GM21717 (cell line): ENCODE measurements around the gene CARMIL1.

Source experiments
- ATAC-seq: cut with Tn5 transposase; IDR thresholded peaks from one replicate; pipeline ENCODE4 v1.9.1; 2021; ENCODE audit warnings: mild to moderate bottlenecking, moderate library complexity; ENCODE audit not compliant: unreplicated experiment

The CARMIL1 gene

DNA sequence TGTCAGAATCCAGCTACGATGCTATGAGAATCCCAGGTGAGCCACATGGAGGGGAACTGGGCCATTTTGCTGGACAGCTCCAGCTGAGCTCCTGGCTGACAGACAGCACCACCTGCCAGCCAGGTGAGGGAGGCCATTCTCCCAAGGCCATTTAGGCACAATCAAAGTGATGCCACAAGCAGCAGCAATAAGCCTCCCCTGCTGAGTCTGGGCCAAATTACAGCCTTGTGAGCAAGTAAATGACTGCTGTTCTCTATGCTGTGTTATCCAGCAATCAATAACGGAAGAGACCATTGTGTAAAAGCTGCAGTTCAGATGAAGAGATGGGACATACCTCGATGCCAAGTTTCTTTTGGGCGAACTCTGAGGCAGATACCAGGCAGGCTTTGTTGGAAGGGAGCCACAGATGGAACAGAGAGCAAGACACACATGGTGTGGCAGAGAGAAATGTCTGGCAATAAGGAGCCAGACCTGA lies 358.8 kb downstream of the CARMIL1 start:
- no peak for ATAC-seq

DNA sequence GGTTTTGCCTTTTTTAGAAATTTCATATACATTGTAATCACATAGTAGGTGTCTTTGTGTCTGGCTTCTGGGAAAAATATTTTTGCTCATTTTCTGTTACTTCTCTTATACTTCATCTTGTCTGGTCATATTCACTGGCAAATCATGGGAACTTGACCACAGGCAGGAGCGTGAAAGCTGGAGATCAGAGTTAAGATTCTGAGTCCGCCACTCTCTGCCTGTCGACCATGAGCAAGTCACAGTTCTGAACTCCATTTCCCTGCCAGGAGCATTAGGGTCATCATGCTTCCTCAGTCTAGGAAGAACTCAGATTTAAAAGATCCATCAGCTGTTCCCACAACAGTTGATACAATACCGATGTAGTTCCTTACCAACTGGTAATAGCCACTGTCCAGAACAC lies 360.5 kb downstream of the CARMIL1 start:
- ATAC-seq: no peak

DNA sequence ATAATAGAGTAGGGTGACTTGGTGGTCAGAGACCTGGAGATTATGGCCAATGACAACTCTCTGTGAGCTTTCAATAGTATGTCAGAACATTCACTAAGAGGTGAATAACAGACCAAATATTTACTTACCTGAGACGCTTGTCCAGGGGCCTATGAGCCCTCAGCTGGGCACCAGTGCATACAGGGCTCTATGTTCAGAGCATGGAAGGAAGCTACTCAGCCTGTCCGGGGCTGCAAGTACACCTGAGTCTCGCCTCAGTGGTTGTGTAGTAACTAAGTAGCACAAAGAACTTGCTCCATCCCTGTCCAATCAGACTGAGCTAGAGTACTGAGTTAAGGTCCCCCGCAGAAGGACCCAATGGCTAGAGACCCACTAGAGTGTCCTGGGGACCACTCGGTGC lies 361.3 kb downstream of the CARMIL1 start:
- ATAC-seq: no peak

DNA sequence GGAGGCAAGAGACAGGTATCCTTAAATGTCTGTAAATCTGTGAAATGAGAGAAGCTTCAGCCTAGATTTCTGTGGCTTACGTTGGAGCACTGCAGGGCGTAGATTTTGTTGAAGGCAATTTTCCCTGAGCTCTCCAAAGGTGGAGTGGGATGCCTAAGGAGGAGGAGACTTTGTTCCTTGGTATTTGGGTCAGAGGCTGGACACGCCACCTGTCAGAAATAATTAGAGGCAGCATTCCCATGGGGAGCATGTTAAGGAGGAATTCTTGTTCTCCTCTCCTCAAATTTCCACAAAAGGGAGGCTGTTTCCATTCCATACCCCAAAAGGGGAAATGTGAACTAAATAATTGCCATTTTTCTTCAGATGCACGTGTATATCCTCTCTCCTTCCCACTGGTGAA lies 361.7 kb downstream of the CARMIL1 start:
- ATAC-seq: no peak

DNA sequence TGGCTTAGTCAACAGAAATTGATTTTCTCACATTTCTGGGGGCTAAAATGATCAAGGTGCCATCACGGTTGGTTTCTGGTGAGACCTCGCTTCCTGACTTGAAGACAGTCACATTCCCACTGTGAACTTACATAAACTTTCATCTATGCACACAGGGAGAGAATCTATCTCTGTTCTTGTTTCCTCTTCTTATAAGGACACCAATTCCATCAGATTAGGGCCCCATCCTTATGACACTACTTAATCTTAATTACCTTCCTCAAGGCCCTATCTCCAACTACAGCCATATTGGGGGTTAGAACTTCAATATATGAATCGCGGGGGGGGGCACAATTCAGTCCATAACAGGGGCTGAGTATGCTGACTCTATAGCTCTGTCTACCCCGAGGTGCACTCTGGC lies 362.2 kb downstream of the CARMIL1 start:
- ATAC-seq: no peak

DNA sequence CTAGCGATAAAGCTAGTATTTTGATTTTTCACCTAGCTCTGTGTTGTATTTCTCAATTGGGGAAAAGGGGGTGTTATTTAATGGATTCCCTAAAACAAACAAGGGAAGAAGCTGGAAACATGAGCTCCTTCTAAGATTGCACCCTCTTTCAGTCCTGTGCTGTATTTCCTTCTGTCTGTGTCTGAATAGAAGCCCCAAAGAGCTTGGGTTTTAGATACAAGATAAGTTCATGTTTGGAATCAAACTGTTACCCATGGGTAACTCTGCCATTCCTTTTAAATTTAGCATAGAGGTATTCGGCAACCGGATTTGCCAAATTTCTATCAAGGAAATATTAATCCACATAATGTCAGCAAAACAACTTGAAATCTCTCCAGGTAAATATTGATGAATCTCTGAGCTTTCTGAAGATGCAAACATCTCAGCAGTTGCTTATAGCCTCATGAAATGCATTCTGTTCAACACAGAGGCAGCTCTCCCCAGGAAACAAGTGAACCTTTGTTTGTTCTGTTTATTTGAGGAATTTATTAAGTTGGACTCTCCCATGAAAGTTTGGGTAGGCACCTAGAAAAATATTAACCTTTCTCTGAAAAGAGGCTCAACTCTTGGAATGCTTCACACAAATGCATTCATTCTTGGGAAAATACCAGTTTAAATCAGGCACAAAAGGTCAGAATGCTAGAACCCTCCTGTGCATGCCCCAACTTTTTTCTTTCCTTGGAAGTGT lies 362.9 kb downstream of the CARMIL1 start:
- ATAC-seq: no peak

DNA sequence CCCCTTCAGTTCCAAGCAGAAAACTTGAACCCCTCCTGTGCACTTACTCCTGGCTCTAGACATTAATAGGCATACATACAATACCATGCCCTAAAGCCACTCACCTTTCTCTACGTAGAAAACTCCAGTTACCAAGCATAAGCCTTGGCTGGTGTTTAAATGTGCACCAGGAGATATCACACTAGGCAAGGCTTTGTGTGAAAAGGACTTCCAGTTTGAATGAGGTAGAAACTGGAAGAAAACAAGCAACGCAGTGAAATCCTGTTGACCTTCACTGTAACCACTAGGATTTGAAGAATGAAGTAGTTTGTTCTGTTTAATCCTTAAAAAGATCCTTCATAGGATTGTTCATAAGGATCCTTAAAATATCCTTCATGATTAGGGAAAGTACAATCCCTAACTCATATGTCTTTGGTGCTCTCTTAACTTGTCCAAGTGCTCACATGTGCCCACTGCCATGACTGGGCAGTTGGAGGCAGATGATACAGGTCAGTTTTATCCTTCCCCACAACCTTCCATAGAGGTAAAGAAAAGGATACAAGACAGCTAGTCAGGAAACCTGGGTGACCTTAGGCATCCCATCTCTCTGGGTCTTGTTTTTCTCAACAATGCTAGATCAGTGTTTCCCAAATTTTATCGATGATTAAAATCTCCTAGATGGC lies 363.6 kb downstream of the CARMIL1 start:
- ATAC-seq: no peak

DNA sequence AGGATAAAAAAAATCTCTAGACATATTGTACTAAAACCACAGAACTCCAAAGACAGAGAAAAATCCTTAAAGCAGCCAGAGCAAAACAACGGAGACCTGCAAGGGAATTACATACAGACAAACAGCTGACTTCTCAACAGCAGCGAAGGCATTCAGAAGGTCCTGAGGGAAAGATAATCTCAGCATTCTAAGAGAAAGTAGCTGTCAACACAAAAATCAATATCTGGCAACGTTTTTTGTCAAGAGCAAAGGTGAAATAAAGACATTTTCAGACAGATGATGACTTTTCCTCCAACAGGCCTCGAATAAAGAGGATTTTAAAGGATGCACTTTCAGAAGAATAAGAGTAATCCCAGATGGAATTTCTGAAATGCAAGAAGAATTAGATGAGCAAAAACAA lies 366.7 kb downstream of the CARMIL1 start:
- no peak for ATAC-seq

DNA sequence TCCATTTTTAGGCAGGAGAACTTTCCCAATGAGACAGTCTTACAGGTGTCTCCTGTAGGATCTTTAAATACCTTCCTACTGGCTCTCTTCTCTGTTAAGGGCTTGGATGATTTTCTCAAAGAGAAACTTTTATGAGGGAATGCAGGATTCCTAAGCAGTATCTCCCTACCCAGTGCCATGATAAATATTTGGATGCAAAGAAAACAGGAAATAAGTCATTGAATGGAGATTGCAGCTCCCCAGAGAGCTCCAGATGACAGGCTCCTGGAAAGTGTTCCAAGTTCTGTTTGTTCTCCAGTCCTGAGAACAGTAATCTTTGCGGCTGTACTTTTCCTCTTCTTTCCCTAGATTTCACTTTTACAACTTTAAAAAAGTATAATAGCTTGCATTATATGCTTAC lies 370.4 kb downstream of the CARMIL1 start:
- ATAC-seq: no peak

DNA sequence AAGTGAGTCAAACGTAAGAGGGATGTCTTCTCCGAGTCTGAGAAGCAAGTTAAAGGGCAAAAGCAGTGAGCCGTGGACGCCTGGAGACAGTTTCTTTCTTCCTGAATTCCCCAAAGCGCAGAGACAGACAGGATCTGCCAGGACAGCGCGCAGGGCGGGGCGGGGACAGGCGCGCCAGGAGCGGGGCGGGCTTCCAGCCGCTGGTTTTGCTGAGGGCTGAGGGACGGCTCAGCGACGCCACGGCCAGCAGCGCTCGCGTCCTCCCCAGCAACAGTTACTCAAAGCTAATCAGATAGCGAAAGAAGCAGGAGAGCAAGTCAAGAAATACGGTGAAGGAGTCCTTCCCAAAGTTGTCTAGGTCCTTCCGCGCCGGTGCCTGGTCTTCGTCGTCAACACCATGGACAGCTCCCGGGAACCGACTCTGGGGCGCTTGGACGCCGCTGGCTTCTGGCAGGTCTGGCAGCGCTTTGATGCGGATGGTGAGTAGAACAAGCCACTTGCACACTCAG lies 372.9 kb downstream of the CARMIL1 start, which contains the start of gene SCGN:
TSS of gene SCGN (plus strand) at position 209 of the 509 bp plus-strand sequence. CDS start at position 398, 189 bp downstream.
- ATAC-seq: no peak

DNA sequence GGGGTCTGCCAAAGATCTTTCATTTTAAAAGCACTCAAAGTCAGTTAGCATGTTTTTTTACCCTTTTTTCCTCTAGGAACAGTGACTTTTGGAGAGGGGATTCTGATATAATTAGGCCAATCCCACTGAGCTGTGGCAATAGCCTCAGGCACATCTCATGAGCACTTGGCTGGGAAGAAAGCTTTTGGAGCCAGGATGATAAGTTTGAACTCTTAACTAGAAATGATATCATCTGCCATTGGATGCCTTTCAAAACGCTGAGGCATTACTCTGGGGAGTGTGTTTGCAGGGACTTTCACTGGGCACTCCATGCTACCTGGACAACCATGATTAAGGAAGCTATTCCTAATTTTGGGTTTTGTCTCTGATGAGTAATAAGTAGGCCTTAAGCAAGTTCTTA lies 376.5 kb downstream of the CARMIL1 start:
- no peak for ATAC-seq

DNA sequence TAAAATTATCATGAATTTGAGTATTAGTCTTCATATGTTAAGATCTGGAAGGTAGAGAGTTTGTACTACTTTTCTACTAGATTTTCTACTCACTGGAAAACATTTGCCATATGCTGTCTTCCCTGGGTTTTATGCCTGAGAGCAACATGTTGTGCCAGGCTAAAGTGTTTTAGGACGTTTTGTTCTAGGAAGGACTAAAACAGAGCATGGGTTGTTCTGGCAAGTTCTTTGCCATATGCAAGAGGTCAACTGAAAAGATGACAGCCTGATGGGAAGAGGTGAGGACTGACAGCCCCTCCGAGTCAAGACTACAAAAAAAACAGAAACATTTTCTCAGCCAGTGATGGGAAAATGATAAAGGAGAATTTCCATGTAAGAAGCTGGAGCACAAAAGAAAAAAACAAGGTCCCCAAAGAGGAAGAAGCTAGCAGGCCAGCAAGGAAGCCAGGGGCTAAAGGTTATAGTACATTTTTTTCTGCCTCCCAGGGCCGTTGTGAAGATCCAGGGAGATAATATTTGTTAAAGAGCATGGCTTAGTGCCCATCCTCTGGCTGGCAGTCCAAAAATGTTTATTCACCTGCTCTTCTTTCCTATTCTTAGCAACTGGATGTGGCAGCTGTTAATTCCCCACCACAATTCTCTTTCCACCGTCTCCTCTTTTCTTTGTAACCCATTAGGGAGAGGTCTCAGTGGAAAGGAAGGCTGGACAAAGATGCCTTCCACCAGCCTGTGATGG lies 380.6 kb downstream of the CARMIL1 start:
- no peak for ATAC-seq

DNA sequence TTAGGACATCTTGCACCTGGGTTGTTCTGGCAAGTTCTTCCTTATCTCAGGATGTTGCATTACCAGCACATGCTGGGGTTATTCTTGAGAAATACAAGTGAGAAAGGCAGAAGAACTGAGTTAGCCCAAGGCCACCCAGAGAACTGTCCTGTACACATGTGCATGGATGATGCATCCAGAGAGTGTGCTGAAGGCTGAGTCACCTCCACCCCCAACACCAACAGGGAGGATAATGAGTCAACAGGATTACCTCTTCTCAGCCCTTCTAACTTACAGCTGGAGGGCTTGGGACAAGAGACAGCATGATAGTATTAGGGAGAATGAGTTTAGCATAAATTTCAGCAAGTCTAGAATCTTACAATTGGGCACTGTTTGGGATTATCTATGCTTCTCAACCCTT lies 381.3 kb downstream of the CARMIL1 start:
- ATAC-seq: no peak

DNA sequence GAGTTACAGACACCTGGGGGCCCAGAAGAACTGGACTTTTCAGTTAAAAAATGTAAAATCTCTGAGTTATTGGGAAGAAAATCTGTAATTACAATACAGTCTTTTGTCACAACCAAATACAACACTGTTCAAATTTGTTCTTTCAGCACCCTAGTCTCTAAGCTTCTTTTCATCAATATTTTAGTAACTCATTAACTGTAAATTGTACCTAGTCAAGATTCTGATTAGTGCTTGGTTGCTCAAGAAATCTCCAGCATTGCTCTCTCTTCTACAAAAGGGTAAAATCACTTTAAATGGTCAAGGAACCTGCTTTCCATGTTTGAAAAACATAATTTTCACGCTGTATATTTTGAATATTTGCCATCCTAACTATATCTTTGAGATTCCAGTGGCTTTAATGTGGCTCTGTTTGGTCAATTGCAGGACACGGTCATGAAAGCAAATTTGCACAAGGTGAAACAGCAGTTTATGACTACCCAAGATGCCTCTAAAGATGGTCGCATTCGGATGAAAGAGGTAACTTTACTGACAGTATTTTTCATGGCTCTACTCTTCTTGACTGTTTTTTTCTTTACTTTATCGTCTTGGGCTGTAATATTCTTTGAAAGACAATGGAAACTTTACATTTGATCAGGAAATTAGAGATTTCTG lies 382.1 kb downstream of the CARMIL1 start:
- no peak for ATAC-seq

DNA sequence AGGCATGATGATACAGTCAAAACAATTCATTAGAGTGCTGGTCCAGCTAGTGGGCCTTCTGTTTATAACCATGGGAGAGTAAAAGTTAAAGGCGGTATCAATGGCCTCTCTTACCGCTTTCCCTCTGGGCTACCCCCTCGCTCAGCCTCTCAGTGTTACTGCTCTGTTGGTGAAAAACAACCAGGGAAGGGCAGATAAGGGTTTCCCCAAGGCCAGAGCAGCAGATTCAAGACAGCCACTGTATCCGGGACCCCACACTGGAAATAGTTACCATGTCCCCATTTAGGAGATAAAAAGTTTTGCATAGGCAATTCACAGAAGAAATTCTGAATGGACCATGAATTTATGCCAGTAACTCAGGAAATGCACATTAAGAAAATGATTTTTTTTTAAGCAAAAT lies 386.3 kb downstream of the CARMIL1 start:
- no peak for ATAC-seq

DNA sequence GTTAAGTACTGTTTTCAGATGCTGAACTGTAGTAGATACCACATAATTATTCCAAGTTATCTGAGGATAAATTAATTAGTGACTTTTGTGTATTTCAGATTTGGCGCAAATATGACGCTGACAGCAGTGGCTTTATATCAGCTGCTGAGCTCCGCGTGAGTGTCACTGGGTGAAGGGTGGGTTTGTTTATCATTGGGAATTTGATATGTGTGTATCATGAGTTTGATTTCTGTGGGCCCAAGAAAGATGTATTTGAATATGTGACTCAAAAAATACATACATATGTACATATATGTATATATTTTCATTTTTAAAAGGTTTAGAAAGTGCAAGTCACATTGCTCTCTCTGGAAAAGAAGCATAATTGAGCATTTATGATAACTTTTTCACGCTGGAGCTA lies 390.2 kb downstream of the CARMIL1 start:
- no peak for ATAC-seq
